Measurements from ENCODE around the gene CASP8. TPM values are rescaled to one million over a fixed set of nuclear protein-coding genes. Genes with fewer than 3 reads are reported as not detected.

CASP8 gene
- total RNA-seq, 1 donor from 2014 or later = 41.2 TPM

Other genes with a start within 250 kb of the CASP8 start
- 29.9 TPM for gene HYCC2, start 188.9 kb upstream of the CASP8 start, total RNA-seq (ENCODE audit: insufficient read depth, low replicate concordance)
- gene NDUFB3, start 188.5 kb upstream of the CASP8 start, total RNA-seq (ENCODE audit: insufficient read depth, low replicate concordance) = 29.4 TPM
- 103 TPM for gene CFLAR, start 144.4 kb upstream of the CASP8 start, total RNA-seq (ENCODE audit: insufficient read depth, low replicate concordance)
- 3.4 TPM for gene CASP10, start 77.4 kb upstream of the CASP8 start, total RNA-seq (ENCODE audit: insufficient read depth, low replicate concordance)
- 10.8 TPM for gene FLACC1, start 96.8 kb downstream of the CASP8 start, total RNA-seq (ENCODE audit: insufficient read depth, low replicate concordance)
- gene TRAK2, start 190.9 kb downstream of the CASP8 start, total RNA-seq (ENCODE audit: insufficient read depth, low replicate concordance) = 83.5 TPM
- gene STRADB, start 191.2 kb downstream of the CASP8 start, total RNA-seq (ENCODE audit: insufficient read depth, low replicate concordance) = 142 TPM

All from umbilical cord (tissue), 1 donor.